Activated naive CD4-positive, alpha-beta T cell treated with anti-CD3 and anti-CD28 coated beads for 36 hours (primary cell): ENCODE measurements around the gene POLRMT. TPM values are rescaled to one million over a fixed set of nuclear protein-coding genes. Genes with fewer than 3 reads are reported as not detected.

Experiments
- CTCF ChIA-PET: fragments of 350-600 bp; sonication (Branson Sonifier 250); formaldehyde crosslinking; loops from one replicate; lab custom pipeline; 2021; ENCODE audit warnings: antibody characterized with exemption; lab: Charles Lee
- DNase-seq: peaks from one replicate; pipeline ENCODE4 v3.0.0-alpha.2; 2020
- H3K27ac Mint-ChIP-seq: one replicate; pipeline ENCODE4 v1.8.0; 2021; ENCODE audit warnings: mild to moderate bottlenecking, mixed read lengths
- H3K27me3 Mint-ChIP-seq: one replicate; pipeline ENCODE4 v1.8.0; 2021; ENCODE audit warnings: low read depth, mixed read lengths
- H3K36me3 Mint-ChIP-seq: one replicate; pipeline ENCODE4 v1.8.0; 2021; ENCODE audit warnings: low read depth, mixed read lengths
- H3K4me1 Mint-ChIP-seq: one replicate; pipeline ENCODE4 v1.8.0; 2021; ENCODE audit warnings: low read depth, mixed read lengths
- H3K4me3 Mint-ChIP-seq: one replicate; pipeline ENCODE4 v1.8.0; 2021; ENCODE audit warnings: mild to moderate bottlenecking, moderate library complexity, mixed read lengths
- H3K9me3 Mint-ChIP-seq: one replicate; pipeline ENCODE4 v1.8.0; 2021; ENCODE audit warnings: mixed read lengths
- intact Hi-C: fragments of 100-400 bp; cut with micrococcal nuclease; formaldehyde crosslinking; loops from one replicate; pipeline ENCODE4 v1.15.1; 2023
- total RNA-seq, 2 experiments: library from RNA; stranded (reverse); gene quantifications; one replicate each; pipeline ENCODE4 v1.2.3, GENCODE V29; 2021

POLRMT gene
- total RNA-seq, 2 experiments from 2014 or later: 63.8 to 65.6 TPM

DNA sequence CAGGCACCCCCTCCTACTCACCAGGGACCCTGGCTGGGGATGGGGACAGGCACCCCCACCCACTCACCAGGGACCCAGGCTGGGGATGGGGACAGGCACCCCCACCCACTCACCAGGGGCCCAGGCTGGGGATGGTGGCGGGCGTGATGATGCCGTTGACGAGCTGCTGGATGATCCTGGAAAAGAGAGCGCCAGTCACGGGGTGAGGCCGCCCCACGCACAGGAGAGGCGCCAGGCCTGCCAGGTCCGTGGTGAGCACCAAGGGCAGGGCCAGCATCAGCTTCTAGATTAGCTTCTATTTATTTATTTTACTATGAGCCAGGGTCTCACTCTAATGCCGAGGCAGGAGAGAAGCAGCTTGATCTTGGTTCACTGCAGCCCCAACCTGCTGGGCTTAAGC, 16.8 kb upstream of the POLRMT start:
- no peak overlapping the region for H3K27ac Mint-ChIP-seq
- CTCF ChIA-PET: no interaction called here

GRCh38 chr19:648904-649801, 15.8 kb upstream of the POLRMT start:
- Mint-ChIP-seq H3K36me3 (peaks cover 15% of the 10 kb centered on the region), H3K27me3 (no peaks in the 10 kb centered on the region), H3K9me3 (no peaks in the 10 kb centered on the region), H3K4me3 (no peak overlapping the region), H3K27ac (no peak overlapping the region), H3K4me1 (no peaks in the 10 kb centered on the region)
- intact Hi-C loops: no loop called here
- no peak for DNase-seq
- CTCF ChIA-PET: no interaction called here

More for the DNA sequence above, 16.8 kb upstream of the POLRMT start:
- Mint-ChIP-seq H3K4me3 (no peak overlapping the region), H3K4me1 (peaks cover 4% of the 10 kb centered on the region), H3K36me3 (peaks cover 18% of the 10 kb centered on the region), H3K27me3 (no peaks in the 10 kb centered on the region), H3K9me3 (no peaks in the 10 kb centered on the region)
- intact Hi-C loops: no loop called here
- no peak for DNase-seq

DNA sequence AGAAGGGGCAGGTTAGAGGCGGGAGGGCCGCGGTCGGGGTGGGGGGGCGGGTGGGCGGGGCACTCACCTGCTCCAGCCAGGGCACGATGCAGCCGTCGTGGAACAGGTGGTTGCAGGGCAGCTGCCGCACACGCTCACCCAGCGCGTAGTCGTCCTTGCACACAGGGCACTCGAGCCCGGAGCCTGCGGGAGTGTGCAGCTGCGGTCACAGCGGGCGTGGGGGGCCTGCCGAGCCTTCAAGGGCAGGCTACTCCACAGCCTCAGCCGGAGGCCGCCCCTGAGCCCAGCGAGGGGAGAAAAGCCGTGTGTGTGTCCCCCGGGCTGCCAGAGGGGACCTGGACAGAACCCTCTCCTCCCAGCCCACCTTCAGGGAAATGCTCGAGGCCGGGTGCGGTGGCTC, 15.0 kb upstream of the POLRMT start:
- H3K9me3 Mint-ChIP-seq: no peaks in the 10 kb centered on the region
- DNase-seq: no peak
- H3K4me3 Mint-ChIP-seq: no peak overlapping the region
- H3K27ac Mint-ChIP-seq: no peak overlapping the region
- intact Hi-C loops: no loop called here
- CTCF ChIA-PET: no interaction called here
- H3K4me1 Mint-ChIP-seq: no peaks in the 10 kb centered on the region
- no peaks in the 10 kb centered on the region for H3K27me3 Mint-ChIP-seq
- H3K36me3 Mint-ChIP-seq: peaks cover 16% of the 10 kb centered on the region

DNA sequence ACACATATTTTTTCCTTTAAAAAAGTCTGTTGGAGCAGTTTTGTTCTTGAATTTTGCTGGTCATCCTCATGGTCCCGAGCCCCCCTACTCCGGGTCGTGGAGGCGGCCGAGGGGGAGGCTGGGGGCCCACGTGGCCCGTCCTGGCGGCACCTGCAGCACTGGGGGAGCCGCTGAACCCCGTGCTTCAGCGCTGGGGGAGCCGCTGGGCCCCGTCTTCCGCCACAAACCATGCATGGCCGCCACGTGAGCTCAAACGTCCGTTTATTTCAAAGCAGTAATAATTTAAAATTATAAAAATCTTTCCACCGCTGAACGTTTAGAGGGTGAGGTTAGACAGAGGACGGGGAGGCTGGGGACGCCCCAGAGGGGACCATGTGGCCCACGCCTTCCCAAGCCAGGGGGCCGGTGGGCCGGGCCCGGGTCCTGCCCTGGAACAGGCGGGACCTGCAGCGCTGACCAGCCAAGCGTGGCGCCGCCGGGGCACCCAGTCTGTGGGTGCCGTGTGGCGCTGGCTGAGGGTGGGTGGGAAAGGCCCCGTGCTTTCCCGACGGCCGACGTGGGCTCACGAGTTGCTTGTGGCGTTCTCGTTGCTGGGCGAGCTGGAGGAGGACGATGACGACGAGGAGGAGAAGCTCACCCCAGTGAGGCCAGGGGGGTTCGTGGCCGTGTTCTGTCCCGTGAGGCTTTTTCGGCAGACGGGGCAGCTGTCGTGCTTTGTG, 14.4 kb upstream of the POLRMT start:
- CTCF ChIA-PET: no interaction called here
- no peaks in the 10 kb centered on the region for H3K9me3 Mint-ChIP-seq
- H3K4me1 Mint-ChIP-seq: no peaks in the 10 kb centered on the region
- H3K4me3 Mint-ChIP-seq: no peak overlapping the region
- no peak overlapping the region for H3K27ac Mint-ChIP-seq
- H3K27me3 Mint-ChIP-seq: no peaks in the 10 kb centered on the region
- H3K36me3 Mint-ChIP-seq: peaks cover 15% of the 10 kb centered on the region
- intact Hi-C loops: no loop called here
- DNase-seq: no peak

GRCh38 chr19:646779-647565, 13.6 kb upstream of the POLRMT start:
- no peak overlapping the region for H3K4me3 Mint-ChIP-seq
- CTCF ChIA-PET: no interaction called here
- intact Hi-C loops: no loop called here
- peaks cover 15% of the 10 kb centered on the region for H3K36me3 Mint-ChIP-seq
- H3K27ac Mint-ChIP-seq: no peak overlapping the region
- DNase-seq: no peak
- H3K9me3 Mint-ChIP-seq: no peaks in the 10 kb centered on the region
- no peaks in the 10 kb centered on the region for H3K4me1 Mint-ChIP-seq
- no peaks in the 10 kb centered on the region for H3K27me3 Mint-ChIP-seq

DNA sequence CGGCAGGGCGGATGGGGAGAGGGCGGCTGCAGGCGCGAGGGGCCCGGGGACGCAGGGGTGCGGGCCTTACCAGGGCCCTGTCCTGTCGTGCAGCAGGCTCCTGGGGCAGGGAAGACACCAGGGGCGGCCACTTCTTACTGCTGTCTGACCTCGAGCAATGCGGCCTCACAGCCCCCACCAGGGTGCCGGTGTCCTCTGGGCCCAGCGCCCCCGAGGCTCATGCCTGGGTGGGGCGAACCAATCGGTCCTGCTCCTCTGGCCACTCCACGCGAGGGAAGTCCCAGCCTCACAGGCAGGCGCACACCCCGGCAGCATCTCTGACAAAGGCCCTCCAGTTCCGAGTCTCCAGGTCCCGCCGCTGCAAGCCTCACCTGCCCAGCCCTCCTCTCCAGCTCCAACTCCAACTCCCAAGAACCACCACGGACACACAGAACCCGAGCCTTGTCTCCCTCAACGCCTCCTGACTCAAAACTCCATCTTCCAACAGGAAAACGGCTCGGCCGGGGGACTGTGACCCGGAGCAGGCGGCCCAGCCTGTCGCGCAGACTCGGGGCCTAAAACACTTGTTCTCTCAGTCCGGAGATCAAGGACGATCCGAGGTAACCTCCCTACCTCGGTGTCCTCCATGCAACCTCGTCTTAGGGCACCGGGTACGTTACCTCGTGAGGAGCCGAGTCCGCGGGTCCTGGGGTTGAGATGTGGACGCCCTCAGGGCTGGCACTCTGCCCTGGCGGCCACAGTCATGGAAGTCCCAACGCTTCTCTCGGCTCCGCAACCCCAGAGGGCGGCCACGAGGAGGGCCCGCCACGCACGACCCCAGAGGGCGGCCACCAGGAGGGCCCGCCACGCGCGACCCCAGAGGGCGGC, 12.8 kb upstream of the POLRMT start:
- intact Hi-C loops: no loop called here
- no peaks in the 10 kb centered on the region for H3K9me3 Mint-ChIP-seq
- no peak overlapping the region for H3K27ac Mint-ChIP-seq

GRCh38 chr19:644789-645188, 11.5 kb upstream of the POLRMT start:
- Mint-ChIP-seq H3K9me3 (no peaks in the 10 kb centered on the region), H3K4me3 (no peak overlapping the region), H3K36me3 (peaks cover 13% of the 10 kb centered on the region), H3K27ac (peak overlapping the region; percentile 36), H3K4me1 (peaks cover 2% of the 10 kb centered on the region), H3K27me3 (no peaks in the 10 kb centered on the region)
- intact Hi-C loops: no loop called here
- DNase-seq: no peak
- CTCF ChIA-PET: no interaction called here

More for the DNA sequence above, 12.8 kb upstream of the POLRMT start:
- CTCF ChIA-PET: no interaction called here
- H3K4me3 Mint-ChIP-seq: no peak overlapping the region
- no peaks in the 10 kb centered on the region for H3K27me3 Mint-ChIP-seq
- no peak for DNase-seq
- H3K4me1 Mint-ChIP-seq: no peaks in the 10 kb centered on the region
- H3K36me3 Mint-ChIP-seq: peaks cover 15% of the 10 kb centered on the region

GRCh38 chr19:644363-644762, 11.0 kb upstream of the POLRMT start:
- H3K4me1 Mint-ChIP-seq: peaks cover 3% of the 10 kb centered on the region
- intact Hi-C loops: no loop called here
- no peaks in the 10 kb centered on the region for H3K27me3 Mint-ChIP-seq
- no peak overlapping the region for H3K27ac Mint-ChIP-seq
- DNase-seq: no peak
- no peak overlapping the region for H3K4me3 Mint-ChIP-seq
- CTCF ChIA-PET: no interaction called here
- no peaks in the 10 kb centered on the region for H3K9me3 Mint-ChIP-seq
- peaks cover 13% of the 10 kb centered on the region for H3K36me3 Mint-ChIP-seq

GRCh38 chr19:643736-644135, 10.4 kb upstream of the POLRMT start:
- intact Hi-C loops: no loop called here
- Mint-ChIP-seq H3K27ac (no peak overlapping the region), H3K36me3 (peaks cover 13% of the 10 kb centered on the region), H3K27me3 (no peaks in the 10 kb centered on the region), H3K4me3 (no peak overlapping the region), H3K9me3 (no peaks in the 10 kb centered on the region), H3K4me1 (peaks cover 7% of the 10 kb centered on the region)
- no peak for DNase-seq
- CTCF ChIA-PET: no interaction called here

DNA sequence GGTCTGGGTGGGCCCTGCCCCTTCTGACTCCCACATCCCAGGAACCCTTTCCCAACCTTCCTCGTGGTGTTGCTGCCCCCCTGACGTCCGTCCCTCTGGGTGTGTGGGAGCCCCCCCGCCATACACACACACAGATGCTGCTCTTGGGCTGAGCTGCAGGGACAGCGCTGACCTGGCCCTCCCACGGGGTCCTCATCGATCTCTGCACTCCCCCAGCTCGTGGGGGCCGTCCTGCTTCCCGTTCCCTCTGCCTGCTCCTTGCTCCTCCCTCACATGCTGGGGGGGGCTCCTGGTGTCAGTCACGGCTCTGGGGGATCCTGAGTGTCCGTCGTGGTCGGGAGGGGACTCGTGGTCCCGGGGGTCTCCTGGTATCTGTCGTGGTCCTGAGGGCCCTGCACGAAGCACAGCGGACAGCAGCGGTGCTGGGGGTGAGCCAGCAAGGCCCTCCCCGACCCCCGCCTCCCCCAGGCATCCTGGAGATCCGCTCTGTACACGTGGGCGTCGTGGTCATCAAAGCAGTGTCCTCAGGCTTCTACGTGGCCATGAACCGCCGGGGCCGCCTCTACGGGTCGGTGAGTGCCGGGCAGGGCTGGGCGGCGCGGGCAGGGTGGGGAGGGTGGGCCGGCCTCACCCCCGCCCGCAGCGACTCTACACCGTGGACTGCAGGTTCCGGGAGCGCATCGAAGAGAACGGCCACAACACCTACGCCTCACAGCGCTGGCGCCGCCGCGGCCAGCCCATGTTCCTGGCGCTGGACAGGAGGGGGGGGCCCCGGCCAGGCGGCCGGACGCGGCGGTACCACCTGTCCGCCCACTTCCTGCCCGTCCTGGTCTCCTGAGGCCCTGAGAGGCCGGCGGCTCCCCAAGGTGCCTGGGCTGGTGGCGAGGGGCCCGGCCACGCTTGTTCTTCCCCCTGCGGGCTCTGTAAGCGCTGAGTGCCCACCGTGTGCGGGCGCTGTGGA, 9.7 kb upstream of the POLRMT start:
- DNase-seq: no peak
- Mint-ChIP-seq H3K4me3 (no peak overlapping the region), H3K4me1 (peaks cover 7% of the 10 kb centered on the region), H3K27ac (no peak overlapping the region), H3K9me3 (no peaks in the 10 kb centered on the region), H3K36me3 (peaks cover 11% of the 10 kb centered on the region), H3K27me3 (no peaks in the 10 kb centered on the region)
- intact Hi-C loops: no loop called here
- CTCF ChIA-PET: no interaction called here

DNA sequence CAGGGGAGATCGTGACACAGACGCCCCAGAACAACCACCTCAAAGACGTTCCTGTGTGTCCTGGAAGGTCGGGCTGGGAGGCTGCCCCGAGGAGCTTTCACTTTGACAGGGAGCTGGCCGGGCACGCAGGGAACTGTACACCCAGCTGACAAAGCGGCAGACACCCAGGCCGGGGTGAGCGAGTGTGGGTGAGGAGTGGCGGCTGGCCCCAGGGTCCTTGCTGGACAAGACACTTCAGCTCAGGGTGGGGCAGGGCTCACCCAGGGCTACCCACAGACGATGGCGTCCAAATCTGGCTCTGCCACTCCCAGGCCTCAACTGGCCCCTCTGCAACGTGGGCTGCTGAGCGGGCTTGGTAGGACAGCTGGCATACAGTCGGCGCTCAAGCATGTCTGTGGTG, 8.4 kb upstream of the POLRMT start:
- Mint-ChIP-seq H3K9me3 (no peaks in the 10 kb centered on the region), H3K4me1 (peaks cover 7% of the 10 kb centered on the region), H3K27me3 (no peaks in the 10 kb centered on the region), H3K36me3 (peaks cover 9% of the 10 kb centered on the region), H3K4me3 (no peak overlapping the region), H3K27ac (no peak overlapping the region)
- intact Hi-C loops: no loop called here
- no peak for DNase-seq
- CTCF ChIA-PET: interaction anchor here (1.4 kb wide), 1 partner anchor 18 kb away, joined by 3 read pairs; no protein-coding TSS in a partner anchor
